Measurements from ENCODE around the gene YDJC.
A peak's percentile ranks its signal among the peaks of the same experiment; 100 is the strongest.
"Not testable (repeated sequence)": the region's sequence is repeated elsewhere in the genome, so short reads cannot be mapped to it uniquely, and the experiment has no call there.

Gene YDJC

GRCh38 chr22:21651521-21652009, 21.7 kb upstream of the YDJC start:
- DNase-seq (ENCODE audit: low spot score) = no peak

GRCh38 chr22:21650823-21651520, 21.1 kb upstream of the YDJC start:
- no peak for DNase-seq (ENCODE audit: low spot score)

DNA sequence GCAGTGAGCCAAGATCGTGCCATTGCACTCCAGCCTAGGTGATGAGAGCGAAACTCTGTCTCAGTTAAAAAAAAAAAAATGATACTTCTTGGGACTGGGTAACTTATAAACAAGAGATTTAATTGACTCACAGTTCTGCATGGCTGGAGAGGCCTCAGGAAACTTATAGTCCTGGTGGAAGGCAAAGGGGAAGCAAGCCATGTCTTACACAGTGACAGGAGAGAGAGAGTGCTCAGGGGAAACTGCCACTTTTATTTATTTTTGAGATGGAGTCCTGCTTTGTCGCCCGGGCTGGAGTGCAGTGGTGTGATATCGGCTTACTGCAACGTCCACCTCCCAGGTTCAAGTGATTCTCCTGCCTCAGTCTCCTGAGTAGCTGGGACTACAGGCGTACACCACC, 20.5 kb upstream of the YDJC start:
- no peak for DNase-seq (ENCODE audit: low spot score)

DNA sequence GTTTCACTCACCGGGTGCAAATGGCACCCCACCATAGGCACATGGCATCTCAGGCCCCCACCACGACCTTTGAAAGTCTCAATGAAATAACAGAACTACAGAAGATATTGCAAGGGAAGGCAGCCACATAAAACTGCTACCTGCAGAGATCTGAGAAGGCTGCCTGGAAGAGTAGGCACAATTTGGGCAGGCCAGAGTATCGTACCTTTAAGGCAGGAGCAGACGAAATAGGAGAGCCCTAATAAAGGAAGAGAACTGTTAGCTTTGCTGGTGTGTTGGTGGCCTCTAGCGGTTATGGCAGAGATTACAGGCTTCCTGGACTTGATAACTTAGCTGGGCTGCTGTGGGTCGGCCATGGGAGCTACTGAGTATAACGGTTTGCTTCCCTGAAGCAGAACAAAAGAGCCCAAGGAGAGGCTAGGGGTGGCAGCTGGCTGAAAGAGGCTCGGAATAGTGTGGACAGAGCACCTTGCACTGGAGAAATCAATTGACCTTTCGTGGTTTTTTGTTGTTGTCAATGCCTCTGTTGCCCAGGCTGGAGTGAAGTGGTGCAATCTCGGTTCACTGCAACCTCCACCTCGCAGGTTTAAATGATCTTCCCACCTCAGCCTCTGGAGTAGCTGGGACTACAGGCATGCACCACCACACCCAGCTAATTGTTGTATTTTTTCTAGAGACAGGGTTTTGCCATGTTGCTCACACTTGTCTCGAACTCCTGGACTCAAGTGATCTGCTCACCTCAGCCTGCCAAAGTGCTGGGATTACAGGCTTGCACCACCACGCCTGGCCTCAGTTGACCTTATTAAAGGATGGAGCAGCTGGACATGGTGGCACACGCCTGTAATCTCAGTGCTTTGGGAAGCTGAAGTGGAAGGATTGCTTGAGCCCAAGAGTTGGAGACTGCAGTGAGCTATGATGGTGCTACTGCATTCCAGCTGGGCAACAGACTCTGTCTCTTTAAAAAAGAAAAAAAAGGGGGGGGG, 17.1 kb upstream of the YDJC start:
- DNase-seq (ENCODE audit: low spot score) = peak; percentile 91

GRCh38 chr22:21645513-21645912, 15.7 kb upstream of the YDJC start:
- DNase-seq (ENCODE audit: low spot score) = not testable (repeated sequence)

DNA sequence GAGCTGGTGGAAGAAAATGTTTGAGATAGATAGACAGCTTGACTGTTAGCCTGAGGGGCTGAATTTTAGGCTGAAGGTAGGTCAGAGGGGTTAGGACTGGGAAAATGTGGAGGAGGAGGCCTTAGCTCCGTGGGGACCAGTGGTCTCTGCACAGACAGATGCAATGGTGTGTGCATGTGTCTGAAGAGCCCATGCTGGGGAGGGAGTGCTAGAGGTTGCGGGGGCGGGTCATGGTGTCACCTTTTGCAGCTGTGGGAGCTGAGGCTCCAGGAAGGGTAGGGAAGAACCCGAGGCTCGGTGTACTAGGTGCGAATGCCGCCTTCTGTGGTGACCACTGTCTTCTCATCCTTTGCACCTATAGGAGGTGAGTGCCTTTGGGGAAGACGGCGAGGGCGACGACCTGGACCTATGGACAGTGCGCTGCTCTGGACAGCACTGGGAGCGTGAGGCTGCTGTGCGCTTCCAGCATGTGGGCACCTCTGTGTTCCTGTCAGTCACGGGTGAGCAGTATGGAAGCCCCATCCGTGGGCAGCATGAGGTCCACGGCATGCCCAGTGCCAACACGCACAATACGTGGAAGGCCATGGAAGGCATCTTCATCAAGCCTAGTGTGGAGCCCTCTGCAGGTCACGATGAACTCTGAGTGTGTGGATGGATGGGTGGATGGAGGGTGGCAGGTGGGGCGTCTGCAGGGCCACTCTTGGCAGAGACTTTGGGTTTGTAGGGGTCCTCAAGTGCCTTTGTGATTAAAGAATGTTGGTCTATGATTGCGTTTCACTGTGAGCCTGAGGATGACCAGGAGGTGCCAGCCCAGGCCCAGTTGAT, 13.9 kb upstream of the YDJC start:
- no peak for DNase-seq (ENCODE audit: low spot score)

- DNase-seq (ENCODE audit: low spot score) = peak; percentile 67
These were observed 13.0 kb upstream of the YDJC start for GRCh38 chr22:21642584-21643448.

DNA sequence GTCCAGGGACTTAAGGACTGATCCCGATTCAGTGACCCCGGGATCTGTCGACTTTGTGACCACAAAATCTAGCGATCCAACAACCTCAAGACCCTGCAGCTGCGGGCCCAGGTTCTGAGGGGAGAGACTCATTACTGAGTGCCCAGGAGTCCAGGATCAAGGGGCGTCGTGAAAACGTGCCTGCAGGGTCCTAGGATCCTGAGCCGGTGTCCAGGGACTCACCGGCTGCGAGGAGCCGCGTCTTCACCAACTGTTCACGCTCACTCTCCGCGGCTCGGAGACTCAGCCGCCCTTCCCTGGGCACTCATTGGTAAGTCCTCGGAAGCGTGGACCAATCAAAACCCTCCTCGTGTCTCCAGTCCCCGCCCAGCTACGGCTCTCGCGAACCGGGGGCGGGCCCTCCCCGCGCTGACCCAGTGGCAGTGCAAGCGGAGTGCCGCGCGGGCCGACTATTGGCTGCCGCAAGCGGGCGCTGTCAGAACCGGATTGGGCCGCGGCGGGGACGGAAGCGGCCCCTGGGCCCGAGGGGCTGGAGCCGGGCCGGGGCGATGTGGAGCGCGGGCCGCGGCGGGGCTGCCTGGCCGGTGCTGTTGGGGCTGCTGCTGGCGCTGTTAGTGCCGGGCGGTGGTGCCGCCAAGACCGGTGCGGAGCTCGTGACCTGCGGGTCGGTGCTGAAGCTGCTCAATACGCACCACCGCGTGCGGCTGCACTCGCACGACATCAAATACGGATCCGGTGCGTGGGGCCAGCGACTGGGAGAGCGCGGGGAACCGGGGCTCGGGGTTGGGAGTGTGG, 12.2 kb upstream of the YDJC start, which contains the start of gene SDF2L1:
SDF2L1 (plus strand) TSS at position 514 of the 795 bp plus-strand sequence; CDS start at position 549, 35 bp downstream.
- DNase-seq (ENCODE audit: low spot score) = peak; percentile 99

- peak; percentile 73 for DNase-seq (ENCODE audit: low spot score)
These were observed 11.6 kb upstream of the YDJC start for GRCh38 chr22:21641417-21641788.

- DNase-seq (ENCODE audit: low spot score) = no peak
These were observed 11.0 kb upstream of the YDJC start for GRCh38 chr22:21640810-21641209.

DNA sequence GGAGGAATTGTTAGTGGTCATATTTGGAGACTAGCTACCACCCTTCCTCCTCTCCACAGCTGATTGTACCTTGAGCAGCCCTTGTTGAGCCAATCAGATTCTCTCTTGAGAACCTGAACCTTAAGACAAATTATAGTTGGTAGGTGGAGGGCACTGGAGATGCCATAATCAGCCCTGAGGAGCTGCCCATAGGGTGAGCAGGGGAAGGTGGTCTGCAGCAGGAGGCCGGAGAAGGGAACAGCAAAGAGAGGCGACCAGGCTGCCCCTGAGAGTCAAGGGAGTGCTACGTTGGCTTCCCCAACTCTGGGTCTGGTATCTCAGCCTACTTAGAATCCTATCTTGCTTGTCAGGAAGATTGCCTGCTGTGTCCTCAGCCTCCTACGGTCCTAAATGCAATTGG, 9.5 kb upstream of the YDJC start:
- DNase-seq (ENCODE audit: low spot score) = no peak

DNA sequence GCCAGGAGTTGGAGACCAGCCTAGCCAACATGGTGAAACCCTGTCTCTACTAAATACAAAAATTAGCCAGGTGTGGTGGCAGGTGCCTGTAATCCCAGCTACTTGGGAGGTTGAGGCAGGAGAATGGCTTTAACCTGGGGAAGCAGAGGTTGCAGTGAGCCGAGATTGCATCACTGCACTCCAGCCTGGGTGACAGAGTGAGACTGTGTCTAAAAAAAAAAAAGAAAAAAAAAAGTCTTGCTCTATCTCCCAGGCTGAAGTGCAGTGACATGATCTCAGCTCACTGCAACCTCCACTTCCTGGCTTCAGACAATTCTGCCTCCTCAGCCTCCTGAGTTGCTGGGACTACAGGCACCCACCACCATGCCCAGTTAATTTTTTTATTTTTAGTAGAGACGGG, 7.6 kb upstream of the YDJC start:
- DNase-seq (ENCODE audit: low spot score) = not testable (repeated sequence)

GRCh38 chr22:21636629-21637218, 6.9 kb upstream of the YDJC start:
- no peak for DNase-seq (ENCODE audit: low spot score)

GRCh38 chr22:21635771-21636510, 6.1 kb upstream of the YDJC start:
- no peak for DNase-seq (ENCODE audit: low spot score)

DNA sequence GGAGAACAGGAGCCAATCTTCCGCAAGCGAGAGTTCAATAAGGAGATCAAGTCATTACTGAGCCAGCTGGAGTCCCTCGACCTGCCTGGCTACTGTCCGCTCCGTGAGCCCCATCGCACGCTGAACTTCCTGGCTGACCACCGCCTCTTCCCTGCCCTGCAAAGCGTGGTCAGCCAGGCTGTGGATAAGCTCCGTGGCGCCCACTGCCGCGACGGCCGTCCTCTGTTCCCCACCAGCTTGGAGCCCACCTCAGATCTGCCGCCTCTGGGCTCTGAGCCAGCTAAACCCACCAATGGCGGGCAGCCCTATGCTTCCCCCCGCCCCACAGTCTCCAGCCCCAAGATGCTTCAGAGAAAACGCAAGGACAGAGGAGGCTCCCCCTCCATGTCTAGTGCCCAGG, 5.0 kb upstream of the YDJC start:
- no peak for DNase-seq (ENCODE audit: low spot score)

GRCh38 chr22:21634081-21634480, 4.3 kb upstream of the YDJC start:
- no peak for DNase-seq (ENCODE audit: low spot score)

GRCh38 chr22:21633481-21633880, 3.7 kb upstream of the YDJC start:
- DNase-seq (ENCODE audit: low spot score) = no peak

DNA sequence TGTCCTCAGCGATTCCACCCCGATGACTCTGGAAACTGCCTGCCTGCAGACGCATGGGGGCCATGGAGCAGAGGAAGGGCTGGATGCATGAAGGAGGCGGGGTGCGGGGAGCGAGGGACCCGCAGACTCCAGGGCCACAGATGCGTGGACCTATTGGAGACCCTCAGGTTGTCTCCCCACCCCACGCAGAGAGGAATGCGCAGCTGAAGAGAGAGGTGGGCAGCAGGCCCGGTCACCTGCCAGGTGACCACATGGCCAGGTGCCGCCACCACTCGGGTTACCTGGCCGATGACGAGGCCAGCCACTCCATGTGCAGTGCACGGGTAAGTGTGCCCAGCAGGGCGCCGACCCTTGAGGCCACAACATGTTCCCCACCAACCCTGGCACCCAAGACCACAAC, 3.1 kb upstream of the YDJC start:
- DNase-seq (ENCODE audit: low spot score) = no peak

DNA sequence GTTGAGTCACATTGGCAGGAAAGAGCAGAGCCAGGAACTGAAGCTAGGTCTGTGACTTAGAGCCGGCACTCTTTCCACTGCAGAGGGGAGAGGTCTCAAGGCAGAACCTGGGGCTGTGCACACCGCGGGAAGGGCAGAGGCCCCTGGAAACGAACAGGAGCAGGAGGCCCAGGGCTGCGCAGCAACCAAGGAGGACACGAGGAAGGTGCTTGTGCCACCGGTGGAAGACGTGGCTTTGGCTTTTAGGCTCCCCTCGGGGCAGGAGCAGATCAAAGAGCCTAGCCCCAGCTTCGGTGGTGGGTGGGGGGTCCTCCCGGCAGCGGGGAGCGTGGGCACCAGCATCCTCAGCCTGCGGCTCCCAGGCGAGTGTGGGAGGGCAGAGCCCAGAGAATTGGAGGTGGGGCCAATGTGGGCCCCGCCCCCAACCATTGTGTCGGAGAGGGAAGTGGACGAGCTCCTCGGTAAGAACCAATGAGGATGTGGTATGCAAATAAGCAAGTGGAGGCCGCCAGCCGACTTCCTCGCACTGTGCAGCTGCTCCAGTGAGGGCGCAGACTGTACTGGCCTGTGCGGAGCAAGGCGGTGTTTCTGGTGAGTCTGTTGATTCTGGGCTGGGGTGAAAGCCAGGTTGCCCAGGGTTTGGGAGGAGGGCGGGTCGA, 2.5 kb upstream of the YDJC start, which contains the start of gene CCDC116:
CCDC116 (plus strand) TSS at position 524 of the 659 bp plus-strand sequence. CDS start 422 bp downstream, outside the sequence.
- DNase-seq (ENCODE audit: low spot score) = no peak

Measured in cerebellar cortex (tissue), 1 donor.